Measurements from ENCODE around the gene SPATA31A1.
"Not testable (repeated sequence)": the region's sequence is repeated elsewhere in the genome, so short reads cannot be mapped to it uniquely, and the experiment has no call there.

SPATA31A1 gene

GRCh38 chr9:39355369-39355768 is at the start of gene SPATA31A1:
Gene SPATA31A1, plus strand, starts transcription at chr9:39355669. Its CDS starts 62 bp downstream, at chr9:39355731.
- not testable (repeated sequence) for DNase-seq

- not testable (repeated sequence) for DNase-seq
These were observed 52.1 kb downstream of the SPATA31A1 start for GRCh38 chr9:39407261-39408204.

GRCh38 chr9:39411254-39411940 is 55.9 kb downstream of the SPATA31A1 start:
- not testable (repeated sequence) for DNase-seq
